GM23338 (cell line): Measurements from ENCODE around the gene FAXDC2. TPM values are rescaled to one million over a fixed set of nuclear protein-coding genes. Genes with fewer than 3 reads are reported as not detected.

Source experiments
- microRNA counts: library from miRNA; unstranded; fragments of <30 nt; microRNA quantifications from one replicate; lab custom pipeline; 2017
- microRNA-seq: library from miRNA; unstranded; fragments of <30 nt; microRNA quantifications from one replicate; pipeline ENCODE4, GENCODE V29; 2017
- polyA plus RNA-seq: library from polyadenylated mRNA; unstranded; fragments of >200 nt; fragmentation: Nextera tagmentation; extraction: Ambion mirVana; gene quantifications from 2 replicates; pipeline ENCODE4 v1.2.1, GENCODE V29; 2016
- small RNA-seq: library from RNA; depleted of rRNA; stranded (forward); fragments of <200 nt; gene quantifications from one replicate; pipeline ENCODE3, GENCODE V24; 2014; ENCODE audit warnings: low replicate concordance
- total RNA-seq: library from RNA; depleted of rRNA; stranded (reverse); fragments of >200 nt; shearing (Covaris generic); gene quantifications from 2 replicates; pipeline ENCODE4 v1.2.3, GENCODE V29; 2014; rRNA removed

The FAXDC2 gene
- total and polyA plus RNA-seq, 2 experiments from 2014 or later, result 4.0 to 4.6 TPM

MicroRNAs within 50 kb of the gene (microRNA counts, 767-probe panel; counts per million panel counts)
- not detected for microRNA hsa-miR-378h (lab: Ali Mortazavi, UCI)

Small RNA genes lying within 50 kb of the gene (microRNA-seq; reads per million reads assigned to microRNA genes)
- not detected for gene MIR378H

Small RNA genes lying within 50 kb of the gene (small RNA-seq; reads per million reads assigned to genes)
- not detected for gene MIR378H

Other genes starting within 250 kb of the FAXDC2 start
- 267 and 302 TPM in 2 replicates for gene LARP1, start 95.2 kb downstream of the FAXDC2 start, total RNA-seq
- 133 and 153 TPM in 2 replicates for gene LARP1, start 95.2 kb downstream of the FAXDC2 start, polyA plus RNA-seq
- 77.7 and 78.3 TPM in 2 replicates for gene CNOT8, start 8.0 kb upstream of the FAXDC2 start, total RNA-seq
- gene CNOT8, start 8.0 kb upstream of the FAXDC2 start, polyA plus RNA-seq, result 26.9 and 31.2 TPM in 2 replicates
- gene GEMIN5, start 87.6 kb upstream of the FAXDC2 start, total RNA-seq, result 46.7 and 49.7 TPM in 2 replicates
- 18.3 and 19.2 TPM in 2 replicates for gene GEMIN5, start 87.6 kb upstream of the FAXDC2 start, polyA plus RNA-seq
- gene MRPL22, start 90.5 kb upstream of the FAXDC2 start, total RNA-seq, result 26.1 and 32.1 TPM in 2 replicates
- gene MRPL22, start 90.5 kb upstream of the FAXDC2 start, polyA plus RNA-seq, result 256 and 260 TPM in 2 replicates
- gene KIF4B, start 163.2 kb upstream of the FAXDC2 start, total RNA-seq, result 0.04 TPM in 1 of 2 replicates, not detected in the other
- gene KIF4B, start 163.2 kb upstream of the FAXDC2 start, polyA plus RNA-seq, result 0.07 TPM in 1 of 2 replicates, not detected in the other